GM12891 (cell line): ENCODE data around the gene ADIPOR2.

Experiments
- DNase-seq: peaks from one replicate; pipeline ENCODE4 v3.0.0; 2011; ENCODE audit warnings: low spot score; ENCODE audit not compliant: insufficient read length
- FAIRE-seq: peaks from 2 replicates; lab custom pipeline; 2011; peaks lifted over from hg19 to GRCh38; lab: Jason Lieb, UNC
- PAX5 ChIP-seq: IDR thresholded peaks from 2 replicates; pipeline ENCODE4 v1.6.1; 2011; ENCODE audit warnings: low read length, moderate library complexity, mild to moderate bottlenecking; ENCODE audit not compliant: insufficient read depth, severe bottlenecking
- POLR2A ChIP-seq: IDR thresholded peaks from 2 replicates; pipeline ENCODE4 v1.6.1; 2011; ENCODE audit warnings: low read depth, low read length, control low read depth
- POLR2AphosphoS5 ChIP-seq: IDR thresholded peaks from 2 replicates; pipeline ENCODE4 v1.6.1; 2011; ENCODE audit warnings: low read depth, low read length, control low read depth
- POU2F2 ChIP-seq: IDR thresholded peaks from 2 replicates; pipeline ENCODE4 v1.6.1; 2011; ENCODE audit warnings: low read depth, mild to moderate bottlenecking, control low read depth, low read length, moderate library complexity
- SPI1 ChIP-seq: IDR thresholded peaks from 2 replicates; pipeline ENCODE4 v1.6.1; 2011; ENCODE audit warnings: low read depth, low read length, control low read depth
- TAF1 ChIP-seq: IDR thresholded peaks from 2 replicates; pipeline ENCODE4 v1.6.1; 2011; ENCODE audit warnings: low read depth, low read length, control low read depth

Gene ADIPOR2

GRCh38 chr12:1769809-1770494 is 79.1 kb downstream of the ADIPOR2 start:
- DNase-seq (no peak), FAIRE-seq (peak; percentile 58)
- TF ChIP-seq PAX5, result no peak
- TF ChIP-seq SPI1, result no peak
- no peak for TF ChIP-seq POLR2A
- TF ChIP-seq POU2F2, result no peak
- TF ChIP-seq POLR2AphosphoS5, result no peak
- no peak for TF ChIP-seq TAF1

- FAIRE-seq (peak; percentile 58), DNase-seq (no peak)
- TF ChIP-seq PAX5 (no peak), POU2F2 (no peak)
These were observed 83.2 kb downstream of the ADIPOR2 start for GRCh38 chr12:1773937-1774655.

- DNase-seq (no peak), FAIRE-seq (peak; percentile 67)
These were observed 85.5 kb downstream of the ADIPOR2 start for GRCh38 chr12:1776170-1776921.

GRCh38 chr12:1777798-1778197 is 86.9 kb downstream of the ADIPOR2 start:
- FAIRE-seq (peak; percentile 13), DNase-seq (no peak)
- TF ChIP-seq POU2F2 (no peak), PAX5 (no peak), POLR2AphosphoS5 (no peak), SPI1 (no peak), POLR2A (no peak), TAF1 (no peak)

More at GRCh38 chr12:1776170-1776921, 85.5 kb downstream of the ADIPOR2 start:
- TF ChIP-seq POU2F2, result no peak
- TF ChIP-seq SPI1, result no peak
- TF ChIP-seq POLR2AphosphoS5, result no peak
- TF ChIP-seq PAX5, result no peak
- no peak for TF ChIP-seq POLR2A
- no peak for TF ChIP-seq TAF1

- DNase-seq (no peak), FAIRE-seq (no peak)
- TF ChIP-seq SPI1 (no peak), TAF1 (no peak), POLR2AphosphoS5 (no peak), PAX5 (no peak), POU2F2 (no peak), POLR2A (no peak)
These were observed 88.0 kb downstream of the ADIPOR2 start for GRCh38 chr12:1778911-1779310.

- no peak for FAIRE-seq
- no peak for DNase-seq
- TF ChIP-seq POLR2A (no peak), TAF1 (no peak), SPI1 (no peak), POLR2AphosphoS5 (no peak), POU2F2 (no peak), PAX5 (no peak)
These were observed 88.9 kb downstream of the ADIPOR2 start for GRCh38 chr12:1779783-1780182.

- DNase-seq, result no peak
- TF ChIP-seq PAX5, result no peak
- TF ChIP-seq POLR2A, result no peak
- TF ChIP-seq SPI1, result no peak
- no peak for TF ChIP-seq TAF1
- TF ChIP-seq POU2F2, result no peak
- no peak for TF ChIP-seq POLR2AphosphoS5
- FAIRE-seq, result peak; percentile 51
These were observed 90.9 kb downstream of the ADIPOR2 start for GRCh38 chr12:1781772-1782171.

- FAIRE-seq, result no peak
These were observed 91.3 kb downstream of the ADIPOR2 start for GRCh38 chr12:1782215-1782614.

GRCh38 chr12:1787714-1788113 is 96.8 kb downstream of the ADIPOR2 start:
- no peak for DNase-seq
- no peak for FAIRE-seq
- TF ChIP-seq POLR2A (no peak), POLR2AphosphoS5 (no peak), PAX5 (no peak), POU2F2 (no peak), SPI1 (no peak), TAF1 (no peak)

More at GRCh38 chr12:1782215-1782614, 91.3 kb downstream of the ADIPOR2 start:
- no peak for DNase-seq
- TF ChIP-seq POLR2A, result no peak
- TF ChIP-seq TAF1, result no peak
- no peak for TF ChIP-seq POLR2AphosphoS5
- no peak for TF ChIP-seq POU2F2
- no peak for TF ChIP-seq PAX5
- no peak for TF ChIP-seq SPI1
